SK-N-SH (cell line): ENCODE data around the gene INSYN2B. TPM values are rescaled to one million over a fixed set of nuclear protein-coding genes. Genes with fewer than 3 reads are reported as not detected.

Experiments
- CTCF ChIA-PET: fragments of 300-600, 350-600 bp; formaldehyde crosslinking; extraction: SDS; loops from one replicate; lab custom pipeline; 2021; lab: Yijun Ruan, JAX
- POLR2A ChIA-PET: fragments of 350-600 bp; sonication (Branson Sonifier 250); formaldehyde crosslinking; extraction: SDS; loops from one replicate; lab custom pipeline; 2020; ENCODE audit warnings: antibody characterized with exemption, inconsistent platforms; lab: Yijun Ruan, JAX
- DNase-seq: peaks from one replicate; pipeline ENCODE4 v3.0.0; 2012
- H2AFZ ChIP-seq: fragments of 200-600 bp; sonication (generic); 2 replicates; pipeline ENCODE4 v1.8.1; 2016; ENCODE audit warnings: antibody characterized with exemption, mild to moderate bottlenecking, low read depth
- H3F3A ChIP-seq: fragments of 200-600 bp; sonication (generic); replicated peaks from 2 replicates; pipeline ENCODE3; 2016; ENCODE audit warnings: antibody characterized with exemption, mild to moderate bottlenecking; ENCODE audit not compliant: insufficient read depth
- H3K27ac ChIP-seq, 2 experiments: fragments of 200-500 bp in 1 of 2; fragments of 200-600 bp in 1 of 2; sonication (Bioruptor generic) in 1 of 2; sonication (generic), shearing (Covaris generic) in 1 of 2; 2 replicates each; pipeline versions ENCODE4 v1.5.1 to v1.6.1; 2014 to 2016; ENCODE audit warnings: low read depth in 2 of 2, inconsistent platforms in 1 of 2, low read length in 1 of 2, mild to moderate bottlenecking in 1 of 2, mixed read lengths in 1 of 2
- H3K27me3 ChIP-seq: fragments of 200-600 bp; sonication (generic), shearing (Covaris generic); 2 replicates; pipeline ENCODE4 v1.6.1; 2016; ENCODE audit warnings: mixed run types; ENCODE audit not compliant: insufficient read depth
- H3K36me3 ChIP-seq, 2 experiments: fragments of 200-500 bp in 1 of 2; fragments of 200-600 bp in 1 of 2; sonication (Bioruptor generic) in 1 of 2; sonication (generic) in 1 of 2; replicated peaks in 1 of 2; 2 replicates each; pipeline versions ENCODE3 to v1.5.1; 2014 to 2016; ENCODE audit warnings: low read length in 1 of 2, mild to moderate bottlenecking in 1 of 2; ENCODE audit not compliant: insufficient read depth in 2 of 2, control insufficient read depth in 1 of 2
- H3K4me1 ChIP-seq, 2 experiments: fragments of 200-500 bp in 1 of 2; fragments of 200-600 bp in 1 of 2; sonication (Bioruptor generic) in 1 of 2; sonication (generic), shearing (Covaris generic) in 1 of 2; 2 replicates each; pipeline versions ENCODE4 v1.5.1 to v1.6.1; 2014 to 2016; ENCODE audit warnings: low read depth in 1 of 2, low read length in 1 of 2, mixed run types in 1 of 2; ENCODE audit not compliant: insufficient read depth in 2 of 2, control insufficient read depth in 1 of 2
- H3K4me2 ChIP-seq: fragments of 200-600 bp; sonication (generic), shearing (Covaris generic); 2 replicates; pipeline ENCODE4 v1.6.1; 2017; ENCODE audit warnings: mixed run types
- H3K4me3 ChIP-seq, 2 experiments: fragments of 200-500 bp in 1 of 2; fragments of 200-600 bp in 1 of 2; sonication (Bioruptor generic) in 1 of 2; sonication (generic), shearing (Covaris generic) in 1 of 2; 2 replicates each; pipeline versions ENCODE4 v1.5.1 to v1.8.1; 2014 to 2016; ENCODE audit warnings: low read depth in 2 of 2, inconsistent platforms in 1 of 2, low read length in 1 of 2, mild to moderate bottlenecking in 1 of 2, mixed read lengths in 1 of 2, moderate library complexity in 1 of 2
- H3K79me2 ChIP-seq: fragments of 200-600 bp; sonication (generic); 2 replicates; pipeline ENCODE4 v1.8.1; 2017; ENCODE audit warnings: mild to moderate bottlenecking; ENCODE audit not compliant: insufficient read depth
- H3K9ac ChIP-seq: fragments of 200-600 bp; sonication (generic); 2 replicates; pipeline ENCODE4 v1.6.1; 2017; ENCODE audit warnings: mixed run types
- H3K9me2 ChIP-seq: fragments of 200-600 bp; sonication (generic); 2 replicates; pipeline ENCODE4 v1.6.1; 2017; ENCODE audit warnings: mixed run types
- H3K9me3 ChIP-seq: fragments of 200-600 bp; sonication (generic); 2 replicates; pipeline ENCODE4 v1.6.1; 2017; ENCODE audit warnings: mixed run types, mild to moderate bottlenecking, moderate library complexity
- H4K20me1 ChIP-seq: fragments of 200-600 bp; sonication (generic); 2 replicates; pipeline ENCODE4 v1.6.1; 2017; ENCODE audit warnings: mild to moderate bottlenecking, mixed run types; ENCODE audit not compliant: insufficient read depth
- FOSL2 ChIP-seq: IDR thresholded peaks from 2 replicates; pipeline ENCODE4 v1.4.0; 2012; ENCODE audit warnings: low read depth, mild to moderate bottlenecking, moderate library complexity, borderline replicate concordance
- FOXJ3 ChIP-seq: sonication (generic); formaldehyde crosslinking; IDR thresholded peaks from 2 replicates; pipeline ENCODE4 v1.5.1; 2020; ENCODE audit warnings: mild to moderate bottlenecking, missing genetic modification reagents
- FOXM1 ChIP-seq: IDR thresholded peaks from 2 replicates; pipeline ENCODE4 v1.4.0; 2012; ENCODE audit warnings: low read depth, mild to moderate bottlenecking
- GATA2 ChIP-seq: sonication (generic); formaldehyde crosslinking; IDR thresholded peaks from 2 replicates; pipeline ENCODE4 v1.5.0; 2020; ENCODE audit warnings: mild to moderate bottlenecking, missing genetic modification reagents
- IRF3 ChIP-seq: fragments of 150-350 bp; IDR thresholded peaks from 2 replicates; pipeline ENCODE4 v1.6.1; 2016; ENCODE audit warnings: mild to moderate bottlenecking, low read depth, low read length
- MAX ChIP-seq: IDR thresholded peaks from 2 replicates; pipeline ENCODE4 v1.4.0; 2012; ENCODE audit warnings: low read depth
- MEF2A ChIP-seq: IDR thresholded peaks from 2 replicates; pipeline ENCODE4 v1.4.0; 2012; ENCODE audit warnings: low read depth, borderline replicate concordance
- MXI1 ChIP-seq: IDR thresholded peaks from 2 replicates; pipeline ENCODE4 v1.6.1; 2012; ENCODE audit warnings: mild to moderate bottlenecking, low read depth, low read length, improper control_type of control experiment
- NFIC ChIP-seq: IDR thresholded peaks from 2 replicates; pipeline ENCODE4 v1.4.0; 2012; ENCODE audit warnings: borderline replicate concordance
- NRF1 ChIP-seq: IDR thresholded peaks from 2 replicates; pipeline ENCODE4 v1.6.1; 2012; ENCODE audit warnings: low read depth, mild to moderate bottlenecking, low read length
- PBX3 ChIP-seq: IDR thresholded peaks from 2 replicates; pipeline ENCODE4; 2012
- POLR2AphosphoS5 ChIP-seq: IDR thresholded peaks from 2 replicates; pipeline ENCODE4 v1.6.1; 2012; ENCODE audit warnings: low read depth, low read length
- RAD21 ChIP-seq: IDR thresholded peaks from 2 replicates; pipeline ENCODE4 v1.6.1; 2012; ENCODE audit warnings: mild to moderate bottlenecking, low read length
- RFX5 ChIP-seq: IDR thresholded peaks from 2 replicates; pipeline ENCODE4 v1.6.1; 2012; ENCODE audit warnings: mild to moderate bottlenecking, improper control_type of control experiment, low read length
- RXRA ChIP-seq: IDR thresholded peaks from 2 replicates; pipeline ENCODE4 v1.4.0; 2012; ENCODE audit warnings: low read depth, mild to moderate bottlenecking, borderline replicate concordance
- SIN3A ChIP-seq: IDR thresholded peaks from 2 replicates; pipeline ENCODE4 v1.6.1; 2012; ENCODE audit warnings: low read depth, mild to moderate bottlenecking, low read length, moderate library complexity, borderline replicate concordance
- SMC3 ChIP-seq: IDR thresholded peaks from 2 replicates; pipeline ENCODE4 v1.6.1; 2012; ENCODE audit warnings: low read depth, low read length, improper control_type of control experiment
- TCF12 ChIP-seq: IDR thresholded peaks from 2 replicates; pipeline ENCODE4 v1.4.0; 2012
- TEAD4 ChIP-seq: IDR thresholded peaks from 2 replicates; pipeline ENCODE4 v1.4.0; 2012; ENCODE audit warnings: mild to moderate bottlenecking, borderline replicate concordance; ENCODE audit not compliant: insufficient read depth
- USF2 ChIP-seq: fragments of 150-350 bp; IDR thresholded peaks from 2 replicates; pipeline ENCODE4 v1.6.1; 2017; ENCODE audit warnings: antibody characterized with exemption, low read length, low read depth, borderline replicate concordance
- YY1 ChIP-seq: IDR thresholded peaks from 2 replicates; pipeline ENCODE4 v1.4.0; 2012; ENCODE audit warnings: low read depth, mild to moderate bottlenecking
- WGBS: methylation state at CpG from one replicate; pipeline ENCODE4 v1.1.6; 2017; ENCODE audit warnings: low lambda C conversion rate; 5-methylcytosine and 5-hydroxymethylcytosine counted together
- polyA plus RNA-seq, 3 experiments: library from polyadenylated mRNA; depleted of rRNA; stranded (reverse); fragments of >200 nt; gene quantifications; 2 replicates each; pipeline ENCODE4 v1.2.3, GENCODE V29; 2012
- TF ChIP-seq, protein P1 (sequence below): IDR thresholded peaks from 2 replicates; pipeline ENCODE4 v1.4.0; 2012; ENCODE audit warnings: low read depth, borderline replicate concordance

Gene INSYN2B
- polyA plus RNA-seq, 1 of the 3 experiments (the other 2 are of a cell fraction), result 9.2 TPM

GRCh38 chr5:170025853-170026252, 45.6 kb upstream of the INSYN2B start:
- 75% methylated on average over 8 of the region's 8 CpGs for WGBS
- TF ChIP-seq MAX (no peak), FOXM1 (no peak), IRF3 (no peak), RXRA (no peak), FOXJ3 (CRISPR knock-in tag) (no peak), POLR2AphosphoS5 (no peak), SIN3A (no peak), USF2 (no peak), TCF12 (no peak), GATA2 (CRISPR knock-in tag) (no peak), RAD21 (no peak), NFIC (no peak), FOSL2 (no peak), RFX5 (no peak), MXI1 (no peak)
- TF ChIP-seq, protein P1, sequence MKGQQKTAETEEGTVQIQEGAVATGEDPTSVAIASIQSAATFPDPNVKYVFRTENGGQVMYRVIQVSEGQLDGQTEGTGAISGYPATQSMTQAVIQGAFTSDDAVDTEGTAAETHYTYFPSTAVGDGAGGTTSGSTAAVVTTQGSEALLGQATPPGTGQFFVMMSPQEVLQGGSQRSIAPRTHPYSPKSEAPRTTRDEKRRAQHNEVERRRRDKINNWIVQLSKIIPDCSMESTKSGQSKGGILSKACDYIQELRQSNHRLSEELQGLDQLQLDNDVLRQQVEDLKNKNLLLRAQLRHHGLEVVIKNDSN, result no peak
- ChIA-PET CTCF (interaction anchor here (1.6 to 3.0 kb wide), 2 partner anchors 46 to 75 kb away, joined by 3 to 13 read pairs; partner anchors contain the start of gene INSYN2B), POLR2A (no interaction called here)
- no peaks in the 10 kb centered on the region for H3K9me2 ChIP-seq
- H3K27ac ChIP-seq, result no peak overlapping the region
- no peaks in the 10 kb centered on the region; a peak in 2 of 4 replicates for H3K4me1 ChIP-seq
- H3F3A ChIP-seq, result no peaks in the 10 kb centered on the region
- no peaks in the 10 kb centered on the region for H4K20me1 ChIP-seq
- H3K4me2 ChIP-seq, result no peak overlapping the region
- no peaks in the 10 kb centered on the region for H3K36me3 ChIP-seq
- no peaks in the 10 kb centered on the region; the same call in 1 of the 2 replicates for H3K27me3 ChIP-seq
- DNase-seq, result no peak
- H3K4me3 ChIP-seq, result no peak overlapping the region
- no peak overlapping the region for H3K9ac ChIP-seq
- no peaks in the 10 kb centered on the region for H3K9me3 ChIP-seq
- H2AFZ ChIP-seq, result no peak overlapping the region
- H3K79me2 ChIP-seq, result no peaks in the 10 kb centered on the region

GRCh38 chr5:170021506-170021905, 41.2 kb upstream of the INSYN2B start:
- Histone ChIP-seq H4K20me1 (no peaks in the 10 kb centered on the region), H2AFZ (no peak overlapping the region), H3K4me2 (no peak overlapping the region), H3K9ac (no peak overlapping the region), H3K79me2 (no peaks in the 10 kb centered on the region), H3K27me3 (peaks cover 9% of the 10 kb centered on the region; the same call in 1 of the 2 replicates), H3K36me3 (no peaks in the 10 kb centered on the region), H3F3A (no peaks in the 10 kb centered on the region), H3K4me3 (no peak overlapping the region), H3K27ac (no peak overlapping the region), H3K9me2 (no peaks in the 10 kb centered on the region), H3K9me3 (no peaks in the 10 kb centered on the region), H3K4me1 (peaks cover 0 to 3% of the 10 kb centered on the region in 2 experiments; a peak in 3 of 4 replicates)
- DNase-seq, result no peak
- POLR2A ChIA-PET, result no interaction called here
- CTCF ChIA-PET, result no interaction called here
- WGBS, result 68% methylated on average over 8 of the region's 8 CpGs
- no peak for TF ChIP-seq MEF2A
- no peak for TF ChIP-seq IRF3
- TF ChIP-seq FOSL2, result no peak
- no peak for TF ChIP-seq SMC3
- TF ChIP-seq PBX3, result no peak
- no peak for TF ChIP-seq FOXM1
- TF ChIP-seq NRF1, result no peak
- TF ChIP-seq MAX, result no peak
- no peak for TF ChIP-seq USF2
- no peak for TF ChIP-seq YY1
- TF ChIP-seq TCF12, result no peak
- TF ChIP-seq TEAD4, result no peak
